Activated T-helper 9 cell treated with anti-CD3 and anti-CD28 coated beads, Interleukin-2, amount 50 U/mL, for 16 hours (primary cell): ENCODE measurements around the gene RNF138.
"Not testable (repeated sequence)": the region's sequence is repeated elsewhere in the genome, so short reads cannot be mapped to it uniquely, and the experiment has no call there.

Experiments
- DNase-seq: peaks from one replicate; pipeline ENCODE4 v3.0.0-alpha.2; 2020; ENCODE audit warnings: low read depth

The RNF138 gene

GRCh38 chr18:32175265-32175664 lies 83.6 kb downstream of the RNF138 start:
- no peak for DNase-seq

- not testable (repeated sequence) for DNase-seq
Observed at GRCh38 chr18:32176745-32177144, 85.1 kb downstream of the RNF138 start.

- DNase-seq = no peak
Observed at GRCh38 chr18:32177530-32177929, 85.9 kb downstream of the RNF138 start.
